GM12878 (cell line): ENCODE data around the gene MDH1. TPM values are rescaled to one million over a fixed set of nuclear protein-coding genes. Genes with fewer than 3 reads are reported as not detected.

ENCODE experiments used
- ATAC-seq: fragments of 200-7000 bp; cut with Tn5 transposase; 3 replicates; pipeline ENCODE4 v1.9.1; 2020; ENCODE audit warnings: mild to moderate bottlenecking, moderate library complexity
- BruUV-seq: library from RNA; stranded (reverse); fragments of 400-500 nt; replicated peaks from 2 replicates; lab custom pipeline; 2021; lab: Mats Ljungman, UMichigan
- CTCF ChIA-PET: fragments of 300-600 bp; sonication (Branson Sonifier 250); formaldehyde crosslinking; extraction: SDS; loops from one replicate; lab custom pipeline; 2021; ENCODE audit warnings: inconsistent platforms; lab: Yijun Ruan, JAX
- POLR2A ChIA-PET: fragments of 350-600 bp; formaldehyde crosslinking; extraction: SDS; loops from one replicate; lab custom pipeline; 2021; ENCODE audit warnings: inconsistent platforms; lab: Charles Lee
- RAD21 ChIA-PET: fragments of 300-600 bp; sonication (Branson Sonifier 250); formaldehyde crosslinking; loops from one replicate; lab custom pipeline; 2023; ENCODE audit warnings: antibody characterized with exemption; ENCODE audit not compliant: unreplicated experiment; lab: Charles Lee
- SMC1A ChIA-PET: fragments of 300-600 bp; sonication (Branson Sonifier 250); formaldehyde crosslinking; loops from one replicate; lab custom pipeline; 2023; ENCODE audit not compliant: unreplicated experiment, uncharacterized antibody; lab: Charles Lee
- DNase-seq: peaks from one replicate; pipeline ENCODE4 v3.0.0-alpha.2; 2011; ENCODE audit warnings: low read depth, low spot score
- FAIRE-seq: peaks from 3 replicates; lab custom pipeline; 2011; peaks lifted over from hg19 to GRCh38; lab: Jason Lieb, UNC
- H2AFZ ChIP-seq: 2 replicates; pipeline ENCODE4 v1.6.0; 2011; ENCODE audit warnings: low read depth, low read length, control low read depth; ENCODE audit not compliant: control insufficient read depth
- H3K27ac ChIP-seq: 2 replicates; pipeline ENCODE4 v1.5.1; 2011; ENCODE audit warnings: control low read depth; ENCODE audit not compliant: control insufficient read depth, insufficient read depth
- H3K27me3 ChIP-seq, 2 experiments: replicated peaks in 1 of 2; 2 replicates each; pipeline versions ENCODE4 v1.6.0 to v1.6.1; 2011; ENCODE audit warnings: low read length in 1 of 2; ENCODE audit not compliant: control insufficient read depth in 2 of 2, insufficient read depth in 2 of 2
- H3K36me3 ChIP-seq, 2 experiments: 2 replicates each; pipeline ENCODE4 v1.5.1; 2011; ENCODE audit warnings: low read length in 1 of 2; ENCODE audit not compliant: control insufficient read depth in 2 of 2, insufficient read depth in 2 of 2
- H3K4me1 ChIP-seq: 2 replicates; pipeline ENCODE4 v1.6.1; 2011; ENCODE audit warnings: mild to moderate bottlenecking, low read length, moderate library complexity, mixed read lengths; ENCODE audit not compliant: control insufficient read depth, insufficient read depth
- H3K4me2 ChIP-seq: 2 replicates; pipeline ENCODE4 v1.6.0; 2011; ENCODE audit warnings: control low read depth; ENCODE audit not compliant: control insufficient read depth, insufficient read depth
- H3K4me3 ChIP-seq: fragments of 200-600 bp; sonication (generic); 2 replicates; pipeline ENCODE4 v1.5.1; 2016
- H3K79me2 ChIP-seq: 2 replicates; pipeline ENCODE4 v1.6.0; 2011; ENCODE audit warnings: low read length; ENCODE audit not compliant: control insufficient read depth, insufficient read depth
- H3K9ac ChIP-seq: 2 replicates; pipeline ENCODE4 v1.8.0; 2011; ENCODE audit warnings: low read length, control low read depth, mixed read lengths; ENCODE audit not compliant: control insufficient read depth, insufficient read depth
- H3K9me3 ChIP-seq: replicated peaks from 3 replicates; pipeline ENCODE4 v1.5.1; 2011; ENCODE audit warnings: mild to moderate bottlenecking, low read length; ENCODE audit not compliant: control insufficient read depth, insufficient read depth
- H4K20me1 ChIP-seq: 2 replicates; pipeline ENCODE4 v1.6.0; 2011; ENCODE audit not compliant: control insufficient read depth, insufficient read depth
- E4F1 ChIP-seq: fragments of 450-650 bp; IDR thresholded peaks from 2 replicates; pipeline ENCODE4 v1.6.1; 2018; ENCODE audit warnings: borderline replicate concordance, mild to moderate bottlenecking; ENCODE audit not compliant: partially characterized antibody
- HDGF ChIP-seq: fragments of 450-650 bp; IDR thresholded peaks from 2 replicates; pipeline ENCODE4 v1.6.1; 2016; ENCODE audit warnings: antibody characterized with exemption
- JUNB ChIP-seq: IDR thresholded peaks from 2 replicates; pipeline ENCODE4 v1.6.1; 2016; ENCODE audit warnings: antibody characterized with exemption, mild to moderate bottlenecking
- MYC ChIP-seq: IDR thresholded peaks from 2 replicates; pipeline ENCODE4 v1.6.1; 2011; ENCODE audit warnings: mild to moderate bottlenecking, low read length, moderate library complexity, inconsistent platforms; ENCODE audit not compliant: insufficient read depth, insufficient replicate concordance, insufficient read length, severe bottlenecking
- PAX8 ChIP-seq: fragments of 450-650 bp; IDR thresholded peaks from 2 replicates; pipeline ENCODE4 v1.6.1; 2017; ENCODE audit warnings: mild to moderate bottlenecking, moderate library complexity
- POLR2A ChIP-seq: IDR thresholded peaks from 2 replicates; pipeline ENCODE4 v1.6.1; 2011; ENCODE audit warnings: low read depth, mild to moderate bottlenecking, low read length
- PRDM15 ChIP-seq: fragments of 450-650 bp; formaldehyde crosslinking; IDR thresholded peaks from 2 replicates; pipeline ENCODE4 v1.4.0; 2020; ENCODE audit warnings: mild to moderate bottlenecking, moderate library complexity
- SMAD5 ChIP-seq: IDR thresholded peaks from 2 replicates; pipeline ENCODE4 v1.6.1; 2016; ENCODE audit warnings: antibody characterized with exemption, low read depth
- SUPT20H ChIP-seq: IDR thresholded peaks from 2 replicates; pipeline ENCODE4 v1.6.1; 2011; ENCODE audit warnings: low read depth, mild to moderate bottlenecking, low read length, moderate library complexity, borderline replicate concordance; ENCODE audit not compliant: control insufficient read depth
- TBL1XR1 ChIP-seq: IDR thresholded peaks from 2 replicates; pipeline ENCODE4 v1.6.1; 2012; ENCODE audit warnings: low read depth, low read length, improper control_type of control experiment
- WRNIP1 ChIP-seq: IDR thresholded peaks from 2 replicates; pipeline ENCODE4 v1.6.1; 2011; ENCODE audit warnings: low read depth, low read length, improper control_type of control experiment, borderline replicate concordance
- ZNF207 ChIP-seq: fragments of 450-650 bp; IDR thresholded peaks from 2 replicates; pipeline ENCODE4 v1.6.1; 2014; ENCODE audit warnings: antibody characterized with exemption, mild to moderate bottlenecking, borderline replicate concordance
- WGBS: methylation state at CpG from one replicate; pipeline ENCODE4 v1.1.6; 2016; ENCODE audit warnings: low lambda C conversion rate; ENCODE audit not compliant: insufficient replicate concordance, insufficient coverage; ENCODE audit errors: missing lambda C conversion rate; 5-methylcytosine and 5-hydroxymethylcytosine counted together
- in situ Hi-C: fragments of 300-500 bp; cut with MboI; formaldehyde crosslinking; loops from 9 replicates; pipeline ENCODE4 v1.14.3; 2018; ENCODE audit warnings: mixed read lengths
- intact Hi-C: fragments of 100-400 bp; cut with micrococcal nuclease; formaldehyde crosslinking; loops from one replicate; pipeline ENCODE4 v1.14.2; 2022; ENCODE audit not compliant: unreplicated experiment
- polyA plus RNA-seq, 11 experiments: library from polyadenylated mRNA; depleted of rRNA in 4 of 11; unstranded in 6 of 11; stranded (reverse) in 5 of 11; fragments of >200 nt; fragmentation: Nextera tagmentation in 4 of 11; fragmentation: Illumina TruSeq in 1 of 11; extraction: Ambion mirVana in 4 of 11; extraction: Trizol in 1 of 11; gene quantifications; 1 replicate in 1 of 11; 2 replicates in 10 of 11; pipeline versions ENCODE4 v1.2.1 to v1.2.3, GENCODE V29; 2011 to 2016; ENCODE audit warnings: inconsistent platforms in 2 of 11, missing spikeins in 2 of 11, low read depth in 1 of 11
- total RNA-seq, 4 experiments: library from RNA; depleted of rRNA in 3 of 4; stranded (reverse); fragments of >200 nt in 3 of 4; fragmentation: Illumina TruSeq in 1 of 4; extraction: Trizol in 1 of 4; gene quantifications; 2 replicates each; pipeline versions ENCODE4 v1.2.1 to v1.2.3, GENCODE V29; 2013 to 2021
- TF ChIP-seq, protein P1 (sequence below): IDR thresholded peaks from 2 replicates; pipeline ENCODE4 v1.6.1; 2012; ENCODE audit warnings: low read depth, low read length, improper control_type of control experiment

The MDH1 gene
- total and polyA plus RNA-seq, 10 of the 15 experiments (the other 5 are each of a cell fraction or from before 2014, with no cell fraction given) = 254 to 1,581 (median 440) TPM

DNA sequence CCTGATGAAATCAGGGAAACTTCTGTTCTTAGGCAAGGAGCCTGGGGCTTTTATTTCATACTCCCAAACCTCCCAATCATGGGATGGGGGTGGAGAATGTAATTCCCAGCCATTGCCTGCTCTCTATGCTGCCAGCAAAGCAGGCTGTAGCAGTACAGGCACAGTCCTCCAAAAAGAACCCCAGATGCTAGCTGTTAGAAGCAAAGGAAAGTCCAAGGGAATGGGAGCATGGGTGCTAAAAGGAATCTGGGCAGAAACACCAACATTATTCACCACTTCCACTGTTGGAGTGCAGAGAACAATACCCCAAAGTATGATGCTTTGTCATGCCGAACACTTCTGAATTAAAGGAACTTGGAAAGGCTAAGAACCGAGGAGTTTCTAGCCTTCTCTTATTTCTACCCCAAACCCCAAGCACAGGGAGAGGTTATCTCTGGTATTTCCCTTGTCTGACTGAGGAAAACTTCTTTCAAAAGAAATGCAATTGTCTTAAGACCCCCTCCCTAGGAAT is 24.7 kb downstream of the MDH1 start:
- SMC1A ChIA-PET = no interaction called here
- no peak for FAIRE-seq
- RAD21 ChIA-PET = no interaction called here
- H3K4me3 ChIP-seq = no peak overlapping the region
- no peaks in the 10 kb centered on the region for H4K20me1 ChIP-seq
- no peaks in the 10 kb centered on the region for H3K79me2 ChIP-seq
- H3K9ac ChIP-seq = no peak overlapping the region
- 48% methylated on average over 2 of the region's 2 CpGs for WGBS
- TF ChIP-seq PAX8 (no peak), WRNIP1 (no peak), POLR2A (no peak), SMAD5 (no peak), ZNF207 (no peak), HDGF (no peak), MYC (no peak), E4F1 (no peak), PRDM15 (CRISPR knock-in tag) (no peak), SUPT20H (no peak), JUNB (no peak), TBL1XR1 (no peak)
- TF ChIP-seq, protein P1, sequence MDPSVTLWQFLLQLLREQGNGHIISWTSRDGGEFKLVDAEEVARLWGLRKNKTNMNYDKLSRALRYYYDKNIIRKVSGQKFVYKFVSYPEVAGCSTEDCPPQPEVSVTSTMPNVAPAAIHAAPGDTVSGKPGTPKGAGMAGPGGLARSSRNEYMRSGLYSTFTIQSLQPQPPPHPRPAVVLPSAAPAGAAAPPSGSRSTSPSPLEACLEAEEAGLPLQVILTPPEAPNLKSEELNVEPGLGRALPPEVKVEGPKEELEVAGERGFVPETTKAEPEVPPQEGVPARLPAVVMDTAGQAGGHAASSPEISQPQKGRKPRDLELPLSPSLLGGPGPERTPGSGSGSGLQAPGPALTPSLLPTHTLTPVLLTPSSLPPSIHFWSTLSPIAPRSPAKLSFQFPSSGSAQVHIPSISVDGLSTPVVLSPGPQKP = no peak
- TF ChIP-seq, all 136 proteins: peak for 0
- Histone ChIP-seq H3K9me3 (no peaks in the 10 kb centered on the region), H3K27me3 (no peaks in the 10 kb centered on the region), H3K36me3 (no peaks in the 10 kb centered on the region), H3K27ac (no peak overlapping the region), H3K4me2 (no peak overlapping the region), H2AFZ (no peak overlapping the region), H3K4me1 (no peaks in the 10 kb centered on the region)
- no TSS peak for BruUV-seq
- DNase-seq = no peak
- POLR2A ChIA-PET = no interaction called here
- no peak for ATAC-seq
- CTCF ChIA-PET = no interaction called here
- intact Hi-C loops (no loop called here), in situ Hi-C loops (no loop called here)
